Thoracic aorta (tissue), 2 donors: ENCODE data around the gene ST6GAL1. TPM values are rescaled to one million over a fixed set of nuclear protein-coding genes. Genes with fewer than 3 reads are reported as not detected.

Source experiments
- ATAC-seq: fragments of 150-250 bp; one replicate; pipeline ENCODE4 v1.8.0; 2017; ENCODE audit warnings: low read depth; ENCODE audit not compliant: insufficient number of reproducible peaks, low FRiP score
- DNase-seq: peaks from one replicate; pipeline ENCODE4 v3.0.0-alpha.2; 2020; ENCODE audit warnings: low spot score
- H3K27ac ChIP-seq, 2 donors: fragments of 200-600 bp; sonication (generic); 1 replicate in 1 of 2; 2 replicates in 1 of 2; pipeline ENCODE4 v1.5.1; 2016; ENCODE audit warnings: mild to moderate bottlenecking in 2 of 2, moderate library complexity in 2 of 2
- H3K27me3 ChIP-seq: fragments of 200-600 bp; sonication (generic); replicated peaks from 2 replicates; pipeline ENCODE4 v1.6.0; 2016; ENCODE audit warnings: mild to moderate bottlenecking; ENCODE audit not compliant: insufficient read depth
- H3K36me3 ChIP-seq: fragments of 200-600 bp; sonication (generic); one replicate; pipeline ENCODE4 v1.5.1; 2016
- H3K4me1 ChIP-seq, 2 donors: fragments of 200-600 bp; sonication (generic); 1 replicate in 1 of 2; 2 replicates in 1 of 2; pipeline versions ENCODE4 v1.5.1 to v1.6.0; 2016; ENCODE audit warnings: low read depth in 2 of 2, mild to moderate bottlenecking in 1 of 2; ENCODE audit not compliant: control insufficient read depth in 1 of 2
- H3K4me3 ChIP-seq: fragments of 200-600 bp; sonication (generic); 2 replicates; pipeline ENCODE4 v1.5.1; 2016; ENCODE audit warnings: mild to moderate bottlenecking
- H3K9me3 ChIP-seq: fragments of 200-600 bp; sonication (generic); 2 replicates; pipeline ENCODE4 v1.5.1; 2016
- CTCF ChIP-seq: fragments of 200-600 bp; sonication (generic); IDR thresholded peaks from one replicate; pipeline ENCODE4 v1.5.1; 2019; ENCODE audit warnings: antibody characterized with exemption
- total RNA-seq, 2 donors: library from RNA; depleted of rRNA; stranded (reverse); fragments of >200 nt; gene quantifications; one replicate each; pipeline versions ENCODE4 v1.1.0 to v1.2.3, GENCODE V29; 2016

ST6GAL1 gene
- total RNA-seq, 2 donors from 2014 or later = 89.5 to 141 TPM

DNA sequence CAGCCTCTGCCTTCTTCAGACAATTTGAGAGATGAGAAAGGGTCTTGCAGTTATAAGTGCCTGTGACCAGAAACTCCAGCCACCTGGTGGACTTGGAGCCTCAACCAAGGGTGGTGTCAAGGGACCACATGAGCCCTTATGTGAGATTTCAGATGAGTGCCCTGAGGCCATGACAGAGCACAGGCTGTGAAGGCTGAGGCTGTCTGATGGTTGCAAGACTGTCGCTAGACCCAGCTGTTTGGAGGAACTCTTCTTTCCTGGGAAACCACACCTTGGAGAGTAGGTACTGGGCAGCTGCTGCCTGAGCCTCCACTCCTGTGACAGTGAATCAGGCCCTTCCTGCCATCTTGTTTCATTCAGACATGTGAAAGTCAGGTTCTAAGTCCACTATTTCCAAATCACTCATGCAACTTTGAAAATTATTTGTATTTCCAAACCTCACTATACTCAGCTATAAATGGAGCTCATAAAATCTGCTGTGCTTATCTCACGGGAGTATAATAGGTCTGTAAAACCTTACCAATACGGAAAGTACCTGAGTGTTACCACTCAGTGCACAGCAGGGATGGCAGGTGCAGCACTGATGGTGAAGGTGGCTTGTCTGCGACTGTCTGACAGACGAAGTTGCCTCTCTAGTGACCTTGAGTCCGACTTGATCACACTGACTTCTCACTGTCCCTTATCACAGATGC lies 109.5 kb downstream of the ST6GAL1 start:
- DNase-seq = no peak
- Histone ChIP-seq H3K9me3 (peaks cover 3% of the 10 kb centered on the region), H3K27me3 (no peaks in the 10 kb centered on the region), H3K27ac (no peak overlapping the region), H3K36me3 (peaks cover 12% of the 10 kb centered on the region), H3K4me3 (no peak overlapping the region), H3K4me1 (peaks cover 32 to 33% of the 10 kb centered on the region in 2 donors)
- ATAC-seq = no peak
- TF ChIP-seq CTCF = no peak

DNA sequence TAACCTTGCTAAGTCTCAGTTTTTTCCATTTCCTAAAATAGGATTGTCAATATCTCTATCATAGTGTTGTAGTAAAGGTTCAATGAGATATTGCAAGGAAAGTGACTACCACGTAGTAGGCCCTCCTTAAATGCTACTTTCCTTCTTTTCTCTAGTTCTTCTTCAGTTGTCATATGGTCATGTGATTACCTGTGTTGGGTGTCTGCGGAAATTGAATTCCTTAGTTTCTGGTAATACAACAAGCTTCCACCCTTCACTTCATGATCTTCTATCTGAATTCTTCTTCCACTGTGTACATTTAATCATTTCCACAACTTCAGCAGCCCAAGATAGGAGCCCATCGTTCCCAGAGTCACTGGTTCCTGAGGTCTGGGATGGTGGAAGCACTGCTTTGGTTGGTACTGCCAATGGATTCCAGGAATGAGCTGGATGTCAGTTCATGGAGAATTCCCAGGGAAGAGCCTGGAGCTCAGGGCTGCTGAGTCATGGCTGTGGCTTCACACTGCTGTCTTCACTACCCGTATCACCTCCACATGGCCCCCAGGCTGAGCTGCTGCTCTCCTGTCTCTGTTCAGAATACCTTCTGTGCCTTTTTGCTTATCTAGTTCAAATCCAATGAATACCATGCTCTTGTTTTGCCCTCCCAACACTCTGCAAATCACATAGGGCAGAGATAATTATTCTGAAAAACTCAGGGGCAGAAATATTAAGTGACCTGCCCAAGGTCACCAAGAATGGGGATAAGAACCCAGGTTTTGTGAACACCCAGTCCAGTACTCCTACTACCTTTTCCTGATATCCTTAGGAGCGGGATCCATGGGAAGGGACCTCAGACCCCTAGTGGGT lies 110.4 kb downstream of the ST6GAL1 start:
- DNase-seq (no peak), ATAC-seq (no peak)
- no peak overlapping the region for H3K4me3 ChIP-seq
- H3K27me3 ChIP-seq = no peaks in the 10 kb centered on the region
- peaks cover 12% of the 10 kb centered on the region for H3K36me3 ChIP-seq
- TF ChIP-seq CTCF = no peak
- H3K4me1 ChIP-seq = peaks cover 36 to 37% of the 10 kb centered on the region in 2 donors
- peak overlapping the region in 1 of 2 donors; percentile 55 for H3K27ac ChIP-seq
- H3K9me3 ChIP-seq = peaks cover 3% of the 10 kb centered on the region

GRCh38 chr3:187041362-187042307 lies 111.3 kb downstream of the ST6GAL1 start:
- DNase-seq (no peak), ATAC-seq (peak; percentile 46)
- TF ChIP-seq CTCF = no peak
- H3K4me1 ChIP-seq = peaks cover 36 to 37% of the 10 kb centered on the region in 2 donors
- H3K27ac ChIP-seq = peak overlapping the region in 1 of 2 donors; percentile 55
- no peaks in the 10 kb centered on the region for H3K27me3 ChIP-seq
- H3K36me3 ChIP-seq = peaks cover 12% of the 10 kb centered on the region
- no peaks in the 10 kb centered on the region for H3K9me3 ChIP-seq
- no peak overlapping the region for H3K4me3 ChIP-seq

DNA sequence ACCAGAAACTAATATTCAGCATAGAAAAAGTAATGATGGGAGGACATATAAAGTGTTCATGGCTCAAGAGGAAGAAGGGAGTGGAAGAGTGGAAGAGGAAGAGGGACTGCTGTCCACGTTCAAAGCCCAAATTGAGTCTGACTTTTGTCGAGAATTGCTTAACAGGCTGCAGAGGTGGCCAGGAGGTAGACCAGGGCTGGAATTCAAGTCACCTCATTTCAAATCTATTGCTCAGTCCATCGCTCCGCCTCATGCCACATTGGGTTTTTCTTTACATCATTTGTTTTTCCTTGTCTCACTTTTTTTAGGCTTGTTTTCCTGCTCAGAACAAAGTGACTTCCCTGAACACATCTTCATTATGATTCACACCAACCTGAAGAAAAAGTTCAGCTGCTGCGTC lies 112.0 kb downstream of the ST6GAL1 start:
- peak overlapping the region in 1 of 2 donors; percentile 55 for H3K27ac ChIP-seq
- H3K9me3 ChIP-seq = no peaks in the 10 kb centered on the region
- no peak for DNase-seq
- peaks cover 36 to 37% of the 10 kb centered on the region in 2 donors for H3K4me1 ChIP-seq
- H3K4me3 ChIP-seq = no peak overlapping the region
- no peaks in the 10 kb centered on the region for H3K27me3 ChIP-seq
- peaks cover 12% of the 10 kb centered on the region for H3K36me3 ChIP-seq
- ATAC-seq = no peak
- TF ChIP-seq CTCF = no peak
